PFSK-1 (cell line): ENCODE results near the gene HMBS.

Source experiments
- FOXP2 ChIP-seq: optimal IDR thresholded peaks from 2 replicates; pipeline ENCODE3; 2011; ENCODE audit warnings: borderline replicate concordance, control low read depth, inconsistent platforms; ENCODE audit not compliant: insufficient read depth; ENCODE audit errors: extremely low read length, extremely low read depth
- POLR2AphosphoS5 ChIP-seq: IDR thresholded peaks from 2 replicates; pipeline ENCODE4 v1.6.1; 2012; ENCODE audit warnings: low read depth, mild to moderate bottlenecking, control low read depth, low read length, moderate library complexity
- SIN3A ChIP-seq: IDR thresholded peaks from 2 replicates; pipeline ENCODE4 v1.6.1; 2012; ENCODE audit warnings: mild to moderate bottlenecking, low read length, moderate library complexity, borderline replicate concordance; ENCODE audit not compliant: insufficient read depth
- TAF1 ChIP-seq: IDR thresholded peaks from 2 replicates; pipeline ENCODE4 v1.6.1; 2012; ENCODE audit warnings: low read length, control low read depth, borderline replicate concordance; ENCODE audit not compliant: insufficient read depth
- TF ChIP-seq, protein P1 (sequence below), 2 experiments: IDR thresholded peaks; 2 replicates each; pipeline versions ENCODE4 v1.6.1 to v1.8.0; 2011 to 2012; ENCODE audit warnings: low read depth in 2 of 2, low read length in 2 of 2, control low read depth in 1 of 2, inconsistent platforms in 1 of 2, mild to moderate bottlenecking in 1 of 2, moderate library complexity in 1 of 2; ENCODE audit not compliant: insufficient read depth in 1 of 2

- TF ChIP-seq POLR2AphosphoS5 = no peak
- no peak for TF ChIP-seq TAF1
- TF ChIP-seq, protein P1, sequence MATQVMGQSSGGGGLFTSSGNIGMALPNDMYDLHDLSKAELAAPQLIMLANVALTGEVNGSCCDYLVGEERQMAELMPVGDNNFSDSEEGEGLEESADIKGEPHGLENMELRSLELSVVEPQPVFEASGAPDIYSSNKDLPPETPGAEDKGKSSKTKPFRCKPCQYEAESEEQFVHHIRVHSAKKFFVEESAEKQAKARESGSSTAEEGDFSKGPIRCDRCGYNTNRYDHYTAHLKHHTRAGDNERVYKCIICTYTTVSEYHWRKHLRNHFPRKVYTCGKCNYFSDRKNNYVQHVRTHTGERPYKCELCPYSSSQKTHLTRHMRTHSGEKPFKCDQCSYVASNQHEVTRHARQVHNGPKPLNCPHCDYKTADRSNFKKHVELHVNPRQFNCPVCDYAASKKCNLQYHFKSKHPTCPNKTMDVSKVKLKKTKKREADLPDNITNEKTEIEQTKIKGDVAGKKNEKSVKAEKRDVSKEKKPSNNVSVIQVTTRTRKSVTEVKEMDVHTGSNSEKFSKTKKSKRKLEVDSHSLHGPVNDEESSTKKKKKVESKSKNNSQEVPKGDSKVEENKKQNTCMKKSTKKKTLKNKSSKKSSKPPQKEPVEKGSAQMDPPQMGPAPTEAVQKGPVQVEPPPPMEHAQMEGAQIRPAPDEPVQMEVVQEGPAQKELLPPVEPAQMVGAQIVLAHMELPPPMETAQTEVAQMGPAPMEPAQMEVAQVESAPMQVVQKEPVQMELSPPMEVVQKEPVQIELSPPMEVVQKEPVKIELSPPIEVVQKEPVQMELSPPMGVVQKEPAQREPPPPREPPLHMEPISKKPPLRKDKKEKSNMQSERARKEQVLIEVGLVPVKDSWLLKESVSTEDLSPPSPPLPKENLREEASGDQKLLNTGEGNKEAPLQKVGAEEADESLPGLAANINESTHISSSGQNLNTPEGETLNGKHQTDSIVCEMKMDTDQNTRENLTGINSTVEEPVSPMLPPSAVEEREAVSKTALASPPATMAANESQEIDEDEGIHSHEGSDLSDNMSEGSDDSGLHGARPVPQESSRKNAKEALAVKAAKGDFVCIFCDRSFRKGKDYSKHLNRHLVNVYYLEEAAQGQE (IDR thresholded peaks at IDR 0.05; ENCODE audit: insufficient read depth in 1 of 2, low read depth in 2 of 2, low read length in 2 of 2) = no peak
- no peak for TF ChIP-seq SIN3A
- no peak for TF ChIP-seq FOXP2
These were observed 2.4 kb downstream of the HMBS start for GRCh38 chr11:119087123-119087522.
